GM18499 (cell line): ENCODE results near the gene CDK5.

Experiments
- ATAC-seq: cut with Tn5 transposase; IDR thresholded peaks from one replicate; pipeline ENCODE4 v1.9.1; 2021; ENCODE audit warnings: moderate number of reproducible peaks; ENCODE audit not compliant: insufficient read depth, unreplicated experiment

CDK5 gene

DNA sequence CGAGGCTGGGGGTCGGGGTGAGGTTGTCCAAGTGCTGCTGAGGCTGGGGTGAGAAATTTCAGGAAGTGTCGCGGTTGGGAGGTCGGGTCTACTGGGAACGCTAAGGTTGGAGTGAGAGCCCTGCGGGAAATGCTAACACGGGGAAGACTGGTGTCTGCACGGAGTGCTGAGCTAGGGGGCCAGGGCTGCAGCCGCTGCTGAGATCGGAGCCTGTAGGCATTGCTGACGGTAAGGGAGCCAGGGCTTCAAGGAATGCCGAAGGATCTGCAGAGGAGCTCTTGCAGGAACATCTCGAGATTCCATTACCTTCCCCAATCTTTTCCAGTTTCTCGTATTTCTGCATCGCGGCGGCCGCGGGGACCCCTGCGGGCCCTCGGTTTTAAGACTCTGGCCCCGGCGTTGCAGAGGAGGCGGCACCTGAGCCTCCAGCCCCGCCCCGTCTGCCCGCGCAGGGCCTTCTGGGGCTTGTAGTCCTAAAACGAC is at the start of gene CDK5:
Gene CDK5 (minus strand): TSS at position 392 of the 483 bp plus-strand sequence. CDS start 49 bp downstream, at position 343.
- peak; percentile 11 for ATAC-seq

DNA sequence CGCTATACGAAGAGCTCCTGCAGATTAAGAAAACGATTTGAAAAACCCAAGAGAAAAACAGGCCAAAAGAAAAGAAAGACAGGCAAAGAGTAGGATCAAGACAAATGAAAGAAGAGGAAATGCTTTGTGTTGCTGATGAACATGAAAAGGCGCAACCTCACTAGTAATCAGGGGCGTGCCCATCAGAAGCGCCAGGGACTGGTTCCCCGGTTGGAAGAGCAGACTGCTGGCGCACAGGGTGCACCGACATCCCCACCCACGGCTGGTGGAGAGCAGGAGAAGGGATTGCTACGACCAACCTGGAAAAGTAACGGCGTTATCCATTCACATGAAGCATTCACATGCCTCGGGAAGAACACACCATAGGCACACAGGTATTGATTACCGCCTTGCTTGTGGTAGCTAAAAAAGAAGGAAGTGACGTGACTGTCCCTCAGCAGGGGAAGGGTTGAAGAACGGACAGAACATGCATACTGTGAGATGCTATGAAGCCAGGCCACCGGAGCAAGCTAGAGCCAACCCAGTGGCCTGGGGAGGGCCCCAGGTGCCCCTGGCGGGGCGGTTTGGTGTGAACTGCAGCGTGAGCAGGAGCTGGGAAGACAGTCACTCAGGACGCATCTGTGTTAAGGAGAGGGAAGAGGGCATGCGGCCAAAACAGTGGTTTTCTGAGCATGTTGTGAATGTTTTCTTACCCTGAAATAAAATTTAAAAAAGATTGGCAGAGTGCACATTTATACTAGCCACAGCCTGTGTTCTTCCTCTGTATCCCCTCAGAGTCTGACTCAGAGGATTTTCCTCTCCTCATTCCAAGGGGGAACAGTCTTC is 46.9 kb upstream of the CDK5 start:
- ATAC-seq, result no peak

DNA sequence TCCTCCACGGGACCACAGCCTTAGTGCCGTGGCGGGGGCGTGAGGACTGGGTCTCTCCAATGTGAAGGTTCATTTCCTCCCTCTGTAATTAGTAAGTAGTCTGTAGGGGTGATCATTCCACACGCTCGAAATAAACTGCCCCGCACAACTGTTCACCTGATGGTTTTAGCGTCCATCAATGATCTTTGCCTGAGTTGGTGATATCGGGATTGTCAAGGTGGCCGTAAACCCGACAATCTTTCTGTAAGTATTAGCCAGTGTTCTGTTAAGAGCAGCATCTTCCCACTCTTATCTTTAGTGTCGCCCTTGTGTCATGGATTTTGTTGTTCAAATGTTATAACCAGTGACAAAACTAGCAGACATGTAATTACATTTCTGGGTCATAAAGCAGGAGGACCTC is 46.3 kb upstream of the CDK5 start:
- no peak for ATAC-seq

DNA sequence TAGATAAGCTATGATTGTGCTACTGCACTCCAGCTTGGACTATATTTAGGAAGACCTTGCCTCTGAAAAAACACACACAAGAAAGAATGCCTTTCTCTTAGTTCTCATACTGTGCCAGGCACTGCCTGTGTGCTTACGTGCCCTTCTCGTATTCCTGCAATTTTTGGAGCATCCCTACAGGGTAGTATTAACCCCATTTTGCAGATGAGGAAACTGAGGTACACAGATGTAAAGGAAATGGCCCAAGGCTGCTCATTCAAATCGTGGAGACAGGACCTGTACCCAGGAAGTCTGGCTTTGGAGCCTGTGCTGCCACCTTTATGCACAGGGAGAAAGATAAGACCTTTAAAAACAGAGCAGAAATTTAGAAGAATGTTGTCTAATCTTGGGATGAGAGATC is 45.3 kb upstream of the CDK5 start:
- no peak for ATAC-seq

DNA sequence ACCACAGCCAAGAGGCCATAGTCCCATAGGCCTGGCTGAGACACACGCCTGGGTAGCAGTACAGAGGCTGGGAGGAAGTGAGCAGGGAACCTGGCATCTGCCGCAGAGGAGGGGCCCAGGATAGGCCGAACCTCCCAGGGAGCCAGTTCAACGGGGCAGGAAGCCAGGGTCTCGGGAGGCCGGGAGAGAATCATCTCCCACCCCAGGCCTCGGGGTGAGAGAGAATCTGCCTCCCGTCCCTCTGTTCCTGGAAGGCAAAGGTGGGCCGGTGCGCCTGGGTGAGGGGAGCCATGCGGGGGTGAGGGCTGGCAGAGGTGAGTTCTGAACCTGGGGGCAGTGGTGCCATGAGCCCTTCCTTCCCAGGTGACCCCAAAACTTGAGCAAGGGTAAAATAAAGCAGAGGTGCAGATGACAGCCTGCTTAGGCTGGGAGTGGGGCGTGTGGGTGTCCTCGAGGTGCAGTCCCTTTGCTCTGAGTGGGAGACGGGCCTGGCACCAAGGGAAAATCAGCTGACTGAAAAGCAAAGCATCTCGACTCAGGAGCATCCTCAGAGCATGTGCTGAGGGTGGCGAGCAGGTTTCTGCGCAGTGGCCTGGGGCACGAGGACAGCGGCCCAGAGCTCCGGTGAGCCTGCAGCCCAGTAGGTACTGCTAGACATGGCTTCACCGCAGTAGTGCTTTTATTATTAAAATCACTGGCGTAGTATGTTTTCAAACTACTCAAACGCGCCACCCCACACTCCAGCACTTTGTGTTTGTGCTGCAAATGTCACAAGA is 44.1 kb upstream of the CDK5 start:
- ATAC-seq, result no peak

DNA sequence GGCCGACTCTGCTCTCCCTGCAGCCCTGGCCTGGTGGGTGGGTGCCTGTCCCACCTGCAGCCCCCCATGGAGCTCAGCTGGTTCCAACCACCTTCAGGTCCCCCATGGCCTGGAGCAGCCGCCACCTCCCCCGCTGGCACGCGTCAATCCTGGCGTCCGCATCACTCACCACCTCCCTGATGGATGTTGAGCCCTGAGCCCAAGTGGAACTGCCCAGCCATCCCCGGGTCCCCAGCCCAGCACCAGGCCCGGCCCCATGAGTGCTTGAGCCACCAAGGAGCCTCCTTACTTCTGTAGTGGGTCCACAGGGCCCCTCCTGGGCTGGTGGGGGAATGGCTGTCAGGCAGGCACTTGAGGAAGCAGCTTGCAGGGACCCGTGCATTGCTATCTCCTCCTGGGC is 43.2 kb upstream of the CDK5 start:
- ATAC-seq, result no peak

DNA sequence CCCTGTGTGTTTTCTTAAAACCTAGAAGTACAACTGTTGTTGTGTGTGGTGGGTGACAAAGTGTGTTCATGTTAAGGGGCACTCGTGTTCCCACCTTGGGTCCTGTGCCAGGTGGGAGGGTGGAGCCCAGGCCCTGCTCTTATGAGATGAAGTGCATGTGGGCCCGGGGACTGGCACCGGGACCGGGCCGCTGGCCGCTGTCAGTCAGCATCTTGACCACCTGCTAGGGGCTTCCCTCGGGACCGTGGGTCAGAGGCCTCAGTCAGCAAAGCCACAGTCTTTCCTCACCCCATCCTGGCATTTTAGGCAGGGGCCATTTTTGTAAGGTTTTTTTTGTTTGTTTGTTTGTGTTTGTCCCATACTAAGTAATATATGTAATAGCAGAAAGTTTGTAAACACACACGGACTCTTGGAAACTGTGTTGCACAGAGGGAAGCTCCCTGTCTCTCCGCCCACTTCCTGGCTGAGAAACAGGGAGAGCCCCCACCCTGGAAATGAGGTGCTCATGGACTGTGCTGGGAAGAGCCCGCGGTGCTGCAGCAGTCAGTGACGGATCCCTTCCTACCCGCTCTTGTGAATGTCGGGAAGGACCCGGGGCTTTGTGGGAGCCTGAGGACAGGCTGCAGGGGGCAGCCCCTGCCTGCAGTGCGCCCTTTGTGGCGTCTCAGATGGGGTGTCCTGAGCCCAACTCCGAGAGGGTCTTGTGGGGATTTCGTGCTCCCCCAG is 42.0 kb upstream of the CDK5 start:
- no peak for ATAC-seq

DNA sequence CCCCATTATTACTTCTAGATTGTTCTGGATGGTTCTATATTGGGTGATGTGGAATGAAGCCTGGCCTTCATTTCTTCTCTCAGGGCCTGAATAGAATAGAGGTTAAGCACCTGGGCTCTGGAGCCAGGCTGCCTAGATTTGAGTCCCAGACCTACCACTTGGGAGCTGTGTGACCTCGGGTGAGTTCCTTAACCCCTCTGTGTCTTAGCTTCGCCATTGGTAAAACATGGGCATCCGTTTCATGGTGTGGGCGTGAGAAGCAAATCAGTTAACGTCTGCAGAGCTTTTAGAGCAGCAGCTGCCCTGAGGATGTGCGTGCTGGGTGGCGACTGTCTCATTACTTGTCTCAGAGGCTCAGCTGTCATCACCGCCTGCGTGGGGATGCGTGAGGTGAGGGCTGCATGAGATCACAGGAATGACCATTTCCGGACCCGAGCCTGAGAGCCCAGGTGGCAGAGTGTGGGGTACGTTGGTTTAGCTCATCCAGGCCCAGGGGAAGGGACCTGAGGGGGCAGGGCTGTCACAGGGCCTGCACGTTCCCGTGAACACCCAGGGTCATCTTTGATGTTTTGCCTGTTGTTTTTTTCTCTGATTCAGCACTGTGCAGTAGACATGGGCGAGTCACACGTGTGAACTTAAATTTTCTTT is 38.3 kb upstream of the CDK5 start:
- ATAC-seq, result no peak

DNA sequence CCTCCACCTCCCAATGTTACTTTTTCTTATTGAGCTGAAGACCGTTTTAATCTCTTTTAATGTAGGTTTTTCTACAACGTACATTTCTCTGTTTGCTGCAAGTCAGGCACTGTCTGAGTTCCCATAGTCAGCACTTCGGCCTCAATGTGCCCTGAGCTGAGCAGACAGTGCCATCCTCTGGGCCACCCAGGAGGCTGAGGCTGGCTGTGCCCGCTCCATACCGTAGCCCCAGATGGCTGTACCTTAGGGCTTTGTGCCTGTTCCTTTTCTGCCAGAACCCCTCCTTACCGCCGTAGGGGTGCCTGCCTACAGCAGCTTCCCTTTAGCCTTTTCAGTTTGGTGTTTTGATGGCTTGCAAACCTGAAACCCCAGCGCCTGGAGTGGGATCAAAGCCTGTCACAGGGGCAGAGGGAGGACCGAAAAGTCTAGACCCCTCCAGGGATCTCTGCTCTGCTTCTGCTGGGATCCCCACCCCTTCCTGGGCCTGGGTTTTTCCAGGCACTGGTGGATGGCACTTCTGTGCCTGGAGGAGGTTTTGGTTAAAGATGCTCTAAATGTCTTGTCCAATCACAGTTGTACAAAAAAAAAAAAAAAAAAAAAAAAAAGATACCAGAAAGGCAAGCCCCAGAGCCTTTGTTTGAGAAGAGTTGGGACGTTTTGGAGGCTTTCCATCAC is 37.6 kb upstream of the CDK5 start:
- ATAC-seq, result no peak

DNA sequence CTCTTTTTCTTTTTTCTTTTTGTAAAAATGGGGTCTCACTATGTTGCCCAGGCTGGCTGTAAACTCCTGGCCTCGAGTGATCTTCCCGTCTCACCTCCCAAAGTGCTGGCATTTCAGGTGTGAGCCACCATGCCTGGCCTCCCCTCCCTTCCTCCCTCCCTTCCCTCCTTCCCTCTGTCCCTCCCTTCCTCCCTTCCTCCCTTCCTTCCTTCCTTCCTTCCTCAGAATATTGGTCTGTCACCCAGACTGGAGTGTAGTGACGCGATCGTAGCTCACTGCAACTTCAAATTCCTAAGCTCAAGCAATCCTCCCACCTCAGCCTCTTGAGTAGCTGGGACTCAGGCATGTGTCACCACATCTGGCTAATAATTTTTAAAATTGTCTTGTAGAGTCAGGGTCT is 37.0 kb upstream of the CDK5 start:
- ATAC-seq, result no peak

DNA sequence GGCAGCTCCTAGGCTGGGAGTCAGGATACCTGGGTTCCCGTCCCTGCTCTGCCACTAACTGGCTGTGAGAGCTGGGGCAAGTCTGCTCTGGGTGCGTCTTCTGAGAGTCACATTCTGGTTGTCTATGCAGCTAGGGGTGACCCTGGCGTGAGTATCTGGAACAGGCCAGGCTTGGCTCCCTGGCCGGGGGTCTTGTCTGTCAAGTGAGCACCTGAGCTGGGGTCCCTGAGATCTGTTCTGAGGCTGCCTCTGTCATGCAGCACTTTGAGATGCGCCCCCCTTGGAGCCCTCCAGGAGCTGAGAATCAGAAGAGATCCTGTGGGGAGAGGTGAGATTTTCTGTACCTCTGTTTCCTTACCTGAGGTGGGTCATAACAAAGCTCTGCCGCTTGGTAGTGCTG is 36.1 kb upstream of the CDK5 start:
- ATAC-seq, result no peak

DNA sequence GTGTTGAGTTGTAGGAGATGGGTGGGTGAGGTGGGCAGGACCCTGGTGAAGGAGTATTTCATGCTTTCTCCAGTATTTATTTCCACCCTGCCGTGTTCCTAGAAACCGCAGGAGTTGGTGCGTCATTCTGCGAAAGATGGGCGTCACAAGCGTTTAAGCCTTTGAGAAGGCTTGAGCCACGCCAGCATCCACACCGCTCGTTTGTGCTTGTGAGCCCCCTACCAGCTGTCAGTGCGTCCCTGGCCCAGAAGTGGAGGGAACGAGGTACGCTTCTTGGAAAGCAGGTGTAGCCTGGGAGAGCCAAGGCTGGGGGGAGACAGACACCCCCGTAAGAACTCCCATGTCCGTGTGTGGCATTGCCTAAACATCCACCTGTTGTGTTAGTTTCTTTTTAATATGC is 34.3 kb upstream of the CDK5 start:
- no peak for ATAC-seq

DNA sequence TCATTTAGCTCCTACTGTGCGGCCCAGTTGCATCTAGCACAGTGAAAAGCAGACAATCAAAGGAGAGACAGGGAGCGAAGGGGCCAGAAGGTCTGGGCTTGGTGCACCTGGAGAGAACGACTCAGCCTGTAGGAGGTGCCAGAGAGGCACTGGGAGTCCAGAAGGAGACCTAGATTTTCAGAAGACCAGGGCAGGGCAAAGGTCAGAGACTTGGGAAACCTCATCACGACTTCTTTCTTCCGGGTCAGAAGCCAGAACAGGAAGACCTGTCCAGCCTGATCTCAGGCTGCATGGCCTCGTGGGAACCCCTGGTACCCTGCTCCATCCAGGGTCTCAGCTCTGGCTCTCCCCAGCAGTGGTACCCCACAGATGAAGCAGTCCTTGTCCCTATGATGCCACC is 33.7 kb upstream of the CDK5 start:
- no peak for ATAC-seq

DNA sequence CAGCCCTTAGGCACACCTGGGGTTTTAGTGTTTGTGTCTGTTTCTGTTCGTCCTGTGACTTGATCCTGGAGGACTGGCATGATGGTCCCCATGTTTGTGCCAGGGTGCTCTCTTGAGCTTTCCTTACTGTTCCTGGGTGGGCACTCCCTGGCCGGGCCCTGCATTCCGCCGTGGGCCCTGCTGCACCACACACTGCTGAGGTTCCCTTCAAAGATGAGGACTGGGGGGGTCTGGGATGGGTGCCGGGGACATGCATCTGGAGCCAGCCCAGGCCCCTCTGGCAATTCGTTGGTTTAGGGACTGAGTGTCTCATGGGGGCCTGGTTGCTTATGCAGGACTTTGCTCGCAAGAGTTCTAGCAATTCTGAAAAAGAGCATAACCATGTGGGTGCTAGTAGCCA is 33.3 kb upstream of the CDK5 start:
- ATAC-seq, result no peak

DNA sequence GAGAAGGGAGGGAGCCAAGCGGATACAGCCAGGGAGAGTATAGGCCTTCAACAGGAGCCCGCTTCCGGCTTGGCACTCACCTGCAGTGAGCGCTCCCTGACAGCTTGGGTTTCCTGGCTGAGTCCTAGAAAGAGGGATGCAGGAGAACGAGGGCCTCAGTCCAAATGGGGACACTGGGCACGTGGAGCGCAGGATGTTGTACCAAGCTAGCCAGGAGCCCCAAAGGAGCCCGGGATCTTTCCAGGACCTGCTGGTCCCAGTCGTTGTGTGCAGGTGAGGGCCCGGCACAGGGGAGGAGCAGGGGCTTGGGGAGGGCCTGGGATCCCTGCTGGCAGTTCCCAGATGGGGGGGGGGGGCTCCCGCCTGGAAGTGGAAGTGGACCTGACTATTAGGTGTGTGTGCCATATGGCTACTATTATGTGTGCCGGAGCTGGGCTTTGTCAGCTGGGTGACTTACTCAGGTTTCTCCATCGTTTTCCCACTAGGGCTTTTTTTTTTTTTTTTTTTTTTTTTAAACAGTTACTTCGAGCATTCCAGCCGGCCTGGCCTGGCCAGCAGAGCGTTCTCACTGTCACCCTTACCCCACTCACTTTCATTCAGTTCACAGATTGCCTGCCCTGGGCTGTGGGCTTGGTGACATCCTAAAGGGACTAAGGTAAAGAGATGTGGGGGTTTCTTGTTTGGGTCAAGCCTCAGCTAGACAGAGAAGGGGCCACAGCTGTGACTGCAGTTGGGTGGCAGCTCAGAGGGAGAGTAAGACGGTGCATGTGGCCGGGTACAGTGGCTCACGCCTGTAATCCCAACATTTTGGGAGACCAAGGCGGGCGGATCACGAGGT is 32.4 kb upstream of the CDK5 start:
- no peak for ATAC-seq

DNA sequence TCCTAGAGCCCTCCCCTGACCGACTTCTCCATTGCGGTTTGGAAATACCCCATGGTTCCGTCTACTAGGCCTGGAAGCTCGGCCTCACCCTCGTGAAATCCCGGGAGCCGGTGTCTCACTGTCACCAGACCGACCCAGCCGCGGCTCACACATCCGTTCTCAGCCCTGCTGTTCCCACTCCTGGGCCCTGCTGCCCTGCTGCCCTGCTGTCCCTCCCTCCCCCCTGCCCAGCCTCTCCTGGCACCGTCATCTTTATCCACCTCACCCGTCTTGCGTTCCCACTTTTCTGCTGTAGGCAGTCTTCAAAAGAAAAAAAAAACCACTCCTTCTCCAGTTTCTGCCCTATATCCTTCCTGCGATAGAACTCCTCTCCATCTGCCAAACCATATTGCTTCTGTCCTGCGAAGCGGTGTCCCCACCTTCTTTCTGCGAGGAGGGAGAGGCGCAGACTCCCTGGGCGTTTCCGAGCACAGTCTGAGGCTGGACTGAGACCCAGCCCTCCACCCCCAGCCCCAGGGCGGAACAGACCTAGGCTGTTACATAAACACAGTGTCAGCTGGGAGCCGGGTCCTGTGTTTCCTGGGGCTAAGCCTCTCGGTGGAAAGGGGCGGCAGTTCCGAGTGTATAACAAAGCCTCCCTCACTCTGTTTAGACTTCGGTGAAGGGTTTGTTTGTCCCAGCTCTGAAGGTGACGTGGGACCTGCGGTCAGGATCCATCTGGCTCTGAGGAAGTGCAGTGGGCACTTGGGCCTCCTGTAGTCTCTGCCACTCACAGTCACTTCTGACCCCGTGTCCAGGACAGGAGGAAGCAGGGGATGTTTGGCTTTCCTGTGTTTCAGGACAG is 31.4 kb upstream of the CDK5 start:
- no peak for ATAC-seq

DNA sequence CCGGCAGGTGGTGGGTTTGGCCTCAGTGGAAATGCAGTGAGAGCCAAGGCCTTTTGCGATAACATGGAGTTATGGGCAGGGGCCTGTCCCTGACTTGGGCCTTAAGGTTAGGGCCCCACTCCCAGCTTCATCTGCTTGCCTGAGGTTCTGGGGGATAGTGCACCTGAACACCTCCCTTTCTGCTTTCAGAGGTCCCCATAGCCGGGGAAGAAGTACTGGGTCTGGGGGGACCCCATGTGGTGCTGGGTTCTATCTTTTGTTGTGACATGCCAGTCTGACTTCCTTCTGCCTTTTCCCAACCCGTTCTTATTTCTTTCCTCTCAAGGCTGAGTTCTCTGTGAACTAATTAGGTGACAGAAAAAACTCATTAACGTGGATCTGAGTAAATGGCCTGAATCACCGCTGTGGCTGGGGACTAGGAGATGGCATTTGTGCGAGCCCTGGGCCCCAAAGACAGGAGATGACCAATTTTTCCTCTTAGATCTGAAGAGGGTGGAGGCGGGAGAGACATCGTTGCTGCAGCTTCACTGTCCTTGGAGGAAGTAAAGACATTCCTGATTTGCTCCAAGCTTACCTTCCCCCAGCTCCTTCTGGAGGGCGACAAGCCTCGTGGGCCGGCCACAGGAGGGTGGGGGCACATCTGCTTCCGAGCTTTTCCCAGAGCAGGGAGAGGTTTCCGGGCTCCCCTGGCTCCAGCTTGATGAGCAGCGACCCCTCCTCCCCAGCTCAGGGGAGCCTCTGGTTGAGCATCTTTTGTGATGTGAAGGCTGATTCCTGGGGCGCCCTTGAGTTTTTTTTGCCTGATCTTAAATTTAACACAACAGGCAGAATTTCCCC is 30.5 kb upstream of the CDK5 start:
- ATAC-seq, result no peak
